HepG2 (cell line): ENCODE measurements around the gene PKD1L1. TPM values are rescaled to one million over a fixed set of nuclear protein-coding genes. Genes with fewer than 3 reads are reported as not detected.

Experiments
- ATF4 ChIP-seq, 2 experiments: fragments of 450-650 bp in 1 of 2; sonication (generic) in 1 of 2; formaldehyde crosslinking; IDR thresholded peaks; 2 replicates each; pipeline versions ENCODE4 v1.5.0 to v1.8.0; 2020 to 2022; ENCODE audit warnings: mild to moderate bottlenecking in 1 of 2, missing genetic modification reagents in 1 of 2
- ATF7-NPFF ChIP-seq: sonication (generic); formaldehyde crosslinking; IDR thresholded peaks from 2 replicates; pipeline ENCODE4 v1.8.1; 2023; ENCODE audit warnings: mild to moderate bottlenecking, low read depth, missing genetic modification reagents, moderate library complexity
- E2F2 ChIP-seq: sonication (generic); formaldehyde crosslinking; IDR thresholded peaks from 2 replicates; pipeline ENCODE4 v1.4.0; 2020; ENCODE audit warnings: missing genetic modification reagents, borderline replicate concordance
- FLYWCH1 ChIP-seq: sonication (generic); formaldehyde crosslinking; IDR thresholded peaks from 2 replicates; pipeline ENCODE4 v1.8.1; 2023; ENCODE audit warnings: mild to moderate bottlenecking, missing genetic modification reagents
- GABPB1 ChIP-seq: IDR thresholded peaks from 2 replicates; pipeline ENCODE4 v1.6.1; 2016; ENCODE audit warnings: mild to moderate bottlenecking, missing genetic modification reagents, moderate library complexity, missing compliant biosample characterization
- MXD1 ChIP-seq: sonication (generic); formaldehyde crosslinking; IDR thresholded peaks from 2 replicates; pipeline ENCODE4 v1.4.0; 2020; ENCODE audit warnings: mild to moderate bottlenecking, missing genetic modification reagents
- PITX1 ChIP-seq: sonication (generic); formaldehyde crosslinking; IDR thresholded peaks from 2 replicates; pipeline ENCODE4 v1.5.1; 2020; ENCODE audit warnings: mild to moderate bottlenecking, missing genetic modification reagents
- ZNF136 ChIP-seq: sonication (generic); formaldehyde crosslinking; IDR thresholded peaks from 2 replicates; pipeline ENCODE4 v1.8.1; 2022; ENCODE audit warnings: low read depth, mild to moderate bottlenecking, moderate library complexity, missing genetic modification reagents
- ZNF235 ChIP-seq: sonication (generic); formaldehyde crosslinking; IDR thresholded peaks from 2 replicates; pipeline ENCODE4 v1.8.1; 2023; ENCODE audit warnings: mild to moderate bottlenecking, missing genetic modification reagents, borderline replicate concordance
- ZNF30 ChIP-seq: sonication (generic); formaldehyde crosslinking; IDR thresholded peaks from 2 replicates; pipeline ENCODE4 v1.5.0; 2020; ENCODE audit warnings: mild to moderate bottlenecking, missing genetic modification reagents
- ZNF510 ChIP-seq: sonication (generic); formaldehyde crosslinking; IDR thresholded peaks from 2 replicates; pipeline ENCODE4 v1.4.0; 2020; ENCODE audit warnings: low read depth, mild to moderate bottlenecking, missing genetic modification reagents
- ZNF513 ChIP-seq: sonication (generic); formaldehyde crosslinking; conservative IDR thresholded peaks from 2 replicates; pipeline ENCODE4 v1.5.0; 2020; ENCODE audit warnings: missing genetic modification reagents
- ZNF780A ChIP-seq: sonication (generic); formaldehyde crosslinking; IDR thresholded peaks from 2 replicates; pipeline ENCODE4 v1.8.0; 2022; ENCODE audit warnings: mild to moderate bottlenecking, missing genetic modification reagents, moderate library complexity
- ZNF792 ChIP-seq: IDR thresholded peaks from 2 replicates; pipeline ENCODE4 v1.6.1; 2016
- polyA plus RNA-seq, 8 experiments: library from polyadenylated mRNA; depleted of rRNA in 3 of 8; stranded (reverse) in 7 of 8; unstranded in 1 of 8; fragments of >200 nt; fragmentation: Illumina TruSeq in 4 of 8; extraction: Trizol in 4 of 8; gene quantifications; 2 replicates each; pipeline versions ENCODE4 v1.2.1 to v1.2.3, GENCODE V29; 2011 to 2016; ENCODE audit warnings: low read depth in 4 of 8, missing spikeins in 1 of 8, mixed read lengths in 1 of 8; ENCODE audit not compliant: insufficient read depth in 1 of 8
- total RNA-seq, 5 experiments: library from RNA; depleted of rRNA; stranded (reverse); fragments of >200 nt; fragmentation: Illumina TruSeq; extraction: Trizol; gene quantifications; 2 replicates each; pipeline ENCODE4 v1.2.3, GENCODE V29; 2016; ENCODE audit warnings: low read depth in 1 of 5
- TF ChIP-seq, protein P1 (sequence below): sonication (generic); formaldehyde crosslinking; IDR thresholded peaks from 2 replicates; pipeline ENCODE4 v1.4.0; 2020; ENCODE audit warnings: mild to moderate bottlenecking, missing genetic modification reagents, borderline replicate concordance
- TF ChIP-seq, protein P2 (sequence below): sonication (generic); formaldehyde crosslinking; IDR thresholded peaks from 2 replicates; pipeline ENCODE4 v1.8.1; 2022; ENCODE audit warnings: low read depth, mild to moderate bottlenecking, missing genetic modification reagents

The PKD1L1 gene
- total and polyA plus RNA-seq, 2 of the 13 experiments (the other 11 are each of a cell fraction or from before 2014, with no cell fraction given), result 0.01 TPM; not detected in 1

GRCh38 chr7:47979145-47979831 lies 31.0 kb upstream of the PKD1L1 start, which contains the start of gene HUS1 (continued):
- TF ChIP-seq ATF4 (CRISPR knock-in tag; IDR thresholded peaks at IDR 0.05) (no peak), PITX1 (CRISPR knock-in tag) (peak; percentile 88), ZNF30 (CRISPR knock-in tag) (no peak; the same call in 1 of the 2 replicates), ZNF235 (no peak), E2F2 (CRISPR knock-in tag) (no peak), ZNF510 (peak; percentile 97), MXD1 (CRISPR knock-in tag) (0 out of 2 replicates have a peak, but pooled peaks have one; percentile 71), FLYWCH1 (0 out of 2 replicates have a peak, but pooled peaks have one; percentile 48), ZNF780A (CRISPR knock-in tag) (no peak), GABPB1 (CRISPR knock-in tag) (peak; percentile 95), ZNF136 (no peak), ATF7-NPFF (0 out of 2 replicates have a peak, but pooled peaks have one; percentile 48), ZNF513 (CRISPR knock-in tag) (no peak), ZNF792 (peak; percentile 81; the same call in 1 of the 2 replicates)
- TF ChIP-seq, protein P1, sequence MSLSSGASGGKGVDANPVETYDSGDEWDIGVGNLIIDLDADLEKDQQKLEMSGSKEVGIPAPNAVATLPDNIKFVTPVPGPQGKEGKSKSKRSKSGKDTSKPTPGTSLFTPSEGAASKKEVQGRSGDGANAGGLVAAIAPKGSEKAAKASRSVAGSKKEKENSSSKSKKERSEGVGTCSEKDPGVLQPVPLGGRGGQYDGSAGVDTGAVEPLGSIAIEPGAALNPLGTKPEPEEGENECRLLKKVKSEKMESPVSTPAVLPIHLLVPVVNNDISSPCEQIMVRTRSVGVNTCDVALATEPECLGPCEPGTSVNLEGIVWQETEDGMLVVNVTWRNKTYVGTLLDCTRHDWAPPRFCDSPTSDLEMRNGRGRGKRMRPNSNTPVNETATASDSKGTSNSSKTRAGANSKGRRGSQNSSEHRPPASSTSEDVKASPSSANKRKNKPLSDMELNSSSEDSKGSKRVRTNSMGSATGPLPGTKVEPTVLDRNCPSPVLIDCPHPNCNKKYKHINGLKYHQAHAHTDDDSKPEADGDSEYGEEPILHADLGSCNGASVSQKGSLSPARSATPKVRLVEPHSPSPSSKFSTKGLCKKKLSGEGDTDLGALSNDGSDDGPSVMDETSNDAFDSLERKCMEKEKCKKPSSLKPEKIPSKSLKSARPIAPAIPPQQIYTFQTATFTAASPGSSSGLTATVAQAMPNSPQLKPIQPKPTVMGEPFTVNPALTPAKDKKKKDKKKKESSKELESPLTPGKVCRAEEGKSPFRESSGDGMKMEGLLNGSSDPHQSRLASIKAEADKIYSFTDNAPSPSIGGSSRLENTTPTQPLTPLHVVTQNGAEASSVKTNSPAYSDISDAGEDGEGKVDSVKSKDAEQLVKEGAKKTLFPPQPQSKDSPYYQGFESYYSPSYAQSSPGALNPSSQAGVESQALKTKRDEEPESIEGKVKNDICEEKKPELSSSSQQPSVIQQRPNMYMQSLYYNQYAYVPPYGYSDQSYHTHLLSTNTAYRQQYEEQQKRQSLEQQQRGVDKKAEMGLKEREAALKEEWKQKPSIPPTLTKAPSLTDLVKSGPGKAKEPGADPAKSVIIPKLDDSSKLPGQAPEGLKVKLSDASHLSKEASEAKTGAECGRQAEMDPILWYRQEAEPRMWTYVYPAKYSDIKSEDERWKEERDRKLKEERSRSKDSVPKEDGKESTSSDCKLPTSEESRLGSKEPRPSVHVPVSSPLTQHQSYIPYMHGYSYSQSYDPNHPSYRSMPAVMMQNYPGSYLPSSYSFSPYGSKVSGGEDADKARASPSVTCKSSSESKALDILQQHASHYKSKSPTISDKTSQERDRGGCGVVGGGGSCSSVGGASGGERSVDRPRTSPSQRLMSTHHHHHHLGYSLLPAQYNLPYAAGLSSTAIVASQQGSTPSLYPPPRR (CRISPR knock-in tag), result peak; percentile 79; the same call in 1 of the 2 replicates
- TF ChIP-seq, protein P2, sequence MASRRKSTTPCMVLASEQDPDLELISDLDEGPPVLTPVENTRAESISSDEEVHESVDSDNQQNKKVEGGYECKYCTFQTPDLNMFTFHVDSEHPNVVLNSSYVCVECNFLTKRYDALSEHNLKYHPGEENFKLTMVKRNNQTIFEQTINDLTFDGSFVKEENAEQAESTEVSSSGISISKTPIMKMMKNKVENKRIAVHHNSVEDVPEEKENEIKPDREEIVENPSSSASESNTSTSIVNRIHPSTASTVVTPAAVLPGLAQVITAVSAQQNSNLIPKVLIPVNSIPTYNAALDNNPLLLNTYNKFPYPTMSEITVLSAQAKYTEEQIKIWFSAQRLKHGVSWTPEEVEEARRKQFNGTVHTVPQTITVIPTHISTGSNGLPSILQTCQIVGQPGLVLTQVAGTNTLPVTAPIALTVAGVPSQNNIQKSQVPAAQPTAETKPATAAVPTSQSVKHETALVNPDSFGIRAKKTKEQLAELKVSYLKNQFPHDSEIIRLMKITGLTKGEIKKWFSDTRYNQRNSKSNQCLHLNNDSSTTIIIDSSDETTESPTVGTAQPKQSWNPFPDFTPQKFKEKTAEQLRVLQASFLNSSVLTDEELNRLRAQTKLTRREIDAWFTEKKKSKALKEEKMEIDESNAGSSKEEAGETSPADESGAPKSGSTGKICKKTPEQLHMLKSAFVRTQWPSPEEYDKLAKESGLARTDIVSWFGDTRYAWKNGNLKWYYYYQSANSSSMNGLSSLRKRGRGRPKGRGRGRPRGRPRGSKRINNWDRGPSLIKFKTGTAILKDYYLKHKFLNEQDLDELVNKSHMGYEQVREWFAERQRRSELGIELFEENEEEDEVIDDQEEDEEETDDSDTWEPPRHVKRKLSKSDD, result 0 out of 2 replicates have a peak, but pooled peaks have one; percentile 51
